H7 (cell line): ENCODE measurements around the gene FCSK. TPM values are rescaled to one million over a fixed set of nuclear protein-coding genes. Genes with fewer than 3 reads are reported as not detected.

Experiments used
- DNase-seq: peaks from one replicate; pipeline ENCODE4 v3.0.0; 2012
- H3K27me3 ChIP-seq: 2 replicates; pipeline ENCODE4 v1.6.0; 2011; ENCODE audit warnings: mild to moderate bottlenecking, low read length; ENCODE audit not compliant: control insufficient read depth, insufficient read depth
- H3K36me3 ChIP-seq: replicated peaks from 2 replicates; pipeline ENCODE4 v1.5.1; 2011; ENCODE audit warnings: low read length; ENCODE audit not compliant: control insufficient read depth, insufficient read depth
- H3K4me3 ChIP-seq: 2 replicates; pipeline ENCODE4 v1.5.1; 2011; ENCODE audit warnings: low read depth, mild to moderate bottlenecking, control low read depth, low read length, moderate library complexity; ENCODE audit not compliant: insufficient read depth
- total RNA-seq: library from RNA; depleted of rRNA; stranded (reverse); fragments of >200 nt; shearing (Covaris generic); gene quantifications from 2 replicates; pipeline ENCODE4 v1.2.3, GENCODE V29; 2014; rRNA removed

Gene FCSK
- total RNA-seq, 1 experiment from 2014 or later = 11.2 TPM

DNA sequence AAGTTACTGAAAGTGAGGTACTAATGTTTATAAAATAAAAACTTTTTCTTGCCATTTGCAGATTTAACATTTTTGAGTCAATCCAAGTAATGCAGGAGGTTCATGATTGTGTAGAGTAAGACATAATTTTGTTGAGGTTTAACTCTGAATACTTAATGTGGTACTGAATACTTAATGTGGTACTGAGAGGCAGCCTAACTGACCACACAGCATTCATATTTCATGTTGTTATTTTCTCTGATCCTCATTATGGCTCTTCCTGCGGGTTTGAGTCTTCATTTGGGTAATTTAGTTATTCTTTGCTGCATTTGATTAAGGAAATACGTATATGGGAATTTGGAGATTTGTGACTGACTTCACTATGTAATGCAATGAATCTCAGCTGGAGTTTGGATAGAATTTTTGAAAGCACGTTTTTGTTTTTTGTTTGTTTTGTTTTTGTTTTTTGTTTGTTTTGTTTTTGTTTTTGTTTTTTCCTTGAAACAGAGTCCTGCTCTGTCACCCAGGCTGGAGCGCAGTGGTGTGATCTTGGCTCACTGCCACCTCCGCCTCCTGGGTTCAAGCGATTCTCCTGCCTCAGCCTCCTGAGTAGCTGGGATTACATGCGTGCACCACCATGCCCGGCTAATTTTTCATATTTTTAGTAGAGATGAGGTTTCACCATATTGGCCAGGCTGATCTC, 73.1 kb downstream of the FCSK start:
- Histone ChIP-seq H3K27me3 (no peaks in the 10 kb centered on the region), H3K4me3 (no peak overlapping the region), H3K36me3 (peaks cover 41% of the 10 kb centered on the region)
- no peak for DNase-seq

- Histone ChIP-seq H3K4me3 (no peak overlapping the region), H3K36me3 (peaks cover 55% of the 10 kb centered on the region), H3K27me3 (no peaks in the 10 kb centered on the region)
- DNase-seq = peak; percentile 43
Measured at GRCh38 chr16:70529051-70529777, 74.8 kb downstream of the FCSK start.

Other genes starting within 250 kb of the FCSK start
- 17.6 and 18.4 TPM in 2 replicates for gene EXOSC6, start 202.7 kb upstream of the FCSK start, total RNA-seq
- 149 and 178 TPM in 2 replicates for gene AARS1, start 165.1 kb upstream of the FCSK start, total RNA-seq
- 23.5 and 28.0 TPM in 2 replicates for gene DDX19B, start 155.4 kb upstream of the FCSK start, total RNA-seq
- gene DDX19A, start 107.7 kb upstream of the FCSK start, total RNA-seq = 55.3 and 56.2 TPM in 2 replicates
- gene ST3GAL2, start 15.5 kb upstream of the FCSK start, total RNA-seq = 62.7 and 64.1 TPM in 2 replicates
- gene COG4, start 69.0 kb downstream of the FCSK start, total RNA-seq = 78.7 and 98.2 TPM in 2 replicates
- 222 and 313 TPM in 2 replicates for gene SF3B3, start 69.2 kb downstream of the FCSK start, total RNA-seq
- gene IL34, start 192.0 kb downstream of the FCSK start, total RNA-seq = 8.5 and 8.8 TPM in 2 replicates
- gene MTSS2, start 231.5 kb downstream of the FCSK start, total RNA-seq = 30.7 and 44.8 TPM in 2 replicates